H1 (cell line): ENCODE measurements around the gene OR14I1. TPM values are rescaled to one million over a fixed set of nuclear protein-coding genes. Genes with fewer than 3 reads are reported as not detected.

ENCODE experiments used
- CTCF ChIA-PET: fragments of 300-600 bp; sonication (Branson Sonifier 250); formaldehyde crosslinking; loops from one replicate; lab custom pipeline; 2021; ENCODE audit not compliant: partially characterized antibody; lab: Charles Lee
- POLR2A ChIA-PET: fragments of 300-600 bp; sonication (Branson Sonifier 250); formaldehyde crosslinking; loops from one replicate; lab custom pipeline; 2021; ENCODE audit warnings: inconsistent platforms; ENCODE audit not compliant: partially characterized antibody; lab: Charles Lee
- DNase-seq, 2 experiments: peaks; one replicate each; pipeline versions ENCODE4 v3.0.0 to v3.0.0-alpha.2; 2010 to 2022; ENCODE audit warnings: low spot score in 2 of 2, low read depth in 1 of 2, mixed read lengths in 1 of 2
- FAIRE-seq: peaks from 2 replicates; lab custom pipeline; 2011; peaks lifted over from hg19 to GRCh38; lab: Jason Lieb, UNC
- H2AFZ ChIP-seq: 2 replicates; pipeline ENCODE4 v1.8.1; 2012; ENCODE audit warnings: low read length, inconsistent platforms
- H2AK5ac ChIP-seq: 2 replicates; pipeline ENCODE4 v1.6.1; 2013; ENCODE audit warnings: low read depth, low read length
- H2BK120ac ChIP-seq: replicated peaks from 2 replicates; pipeline ENCODE3; 2013; ENCODE audit warnings: low read depth, low read length, inconsistent platforms
- H2BK12ac ChIP-seq: 2 replicates; pipeline ENCODE4 v1.6.1; 2013; ENCODE audit warnings: low read depth, low read length
- H2BK15ac ChIP-seq: 2 replicates; pipeline ENCODE4 v1.6.1; 2013; ENCODE audit warnings: low read length
- H2BK20ac ChIP-seq: 2 replicates; pipeline ENCODE4 v1.6.1; 2013; ENCODE audit warnings: low read length
- H2BK5ac ChIP-seq: 2 replicates; pipeline ENCODE4 v1.6.1; 2013; ENCODE audit warnings: low read depth, low read length
- H3K14ac ChIP-seq: 2 replicates; pipeline ENCODE4 v1.6.1; 2013; ENCODE audit warnings: inconsistent platforms; ENCODE audit not compliant: insufficient read length
- H3K18ac ChIP-seq: 2 replicates; pipeline ENCODE4 v1.6.1; 2013; ENCODE audit warnings: low read length; ENCODE audit errors: extremely low read depth
- H3K23ac ChIP-seq: 2 replicates; pipeline ENCODE4 v1.6.1; 2013; ENCODE audit warnings: inconsistent platforms; ENCODE audit not compliant: insufficient read length
- H3K23me2 ChIP-seq: 2 replicates; pipeline ENCODE4 v1.6.1; 2013; ENCODE audit warnings: low read depth, low read length
- H3K27ac ChIP-seq: 2 replicates; pipeline ENCODE4 v1.6.1; 2011; ENCODE audit warnings: low read depth, low read length, inconsistent platforms
- H3K27me3 ChIP-seq, 4 experiments: replicated peaks in 1 of 4; 1 replicate in 1 of 4; 2 replicates in 3 of 4; pipeline versions ENCODE4 v1.6.1 to v1.8.1; 2011 to 2013; ENCODE audit warnings: low read length in 3 of 4, mild to moderate bottlenecking in 3 of 4, inconsistent platforms in 2 of 4, mixed read lengths in 2 of 4, moderate library complexity in 1 of 4; ENCODE audit not compliant: control insufficient read depth in 3 of 4, insufficient read depth in 3 of 4; ENCODE audit errors: extremely low read depth in 1 of 4
- H3K36me3 ChIP-seq, 4 experiments: 2 replicates each; pipeline versions ENCODE4 v1.6.1 to v1.8.1; 2011 to 2013; ENCODE audit warnings: mild to moderate bottlenecking in 4 of 4, low read length in 3 of 4, moderate library complexity in 2 of 4, control low read depth in 1 of 4, inconsistent platforms in 1 of 4; ENCODE audit not compliant: insufficient read depth in 4 of 4, control insufficient read depth in 2 of 4
- H3K4ac ChIP-seq: replicated peaks from 2 replicates; pipeline ENCODE3; 2013; ENCODE audit warnings: low read length, low read depth, mixed read lengths, inconsistent platforms; ENCODE audit not compliant: insufficient read length
- H3K4me1 ChIP-seq, 4 experiments: replicated peaks in 1 of 4; 1 replicate in 1 of 4; 2 replicates in 3 of 4; pipeline versions ENCODE4 v1.6.1 to v1.8.1; 2011 to 2013; ENCODE audit warnings: low read length in 3 of 4, inconsistent platforms in 2 of 4, mixed read lengths in 1 of 4; ENCODE audit not compliant: insufficient read depth in 4 of 4, control insufficient read depth in 3 of 4
- H3K4me2 ChIP-seq, 2 experiments: 2 replicates each; pipeline versions ENCODE4 v1.6.1 to v1.8.1; 2011 to 2013; ENCODE audit warnings: low read depth in 2 of 2, low read length in 2 of 2, control low read depth in 1 of 2, inconsistent platforms in 1 of 2, mild to moderate bottlenecking in 1 of 2; ENCODE audit not compliant: insufficient read depth in 1 of 2
- H3K4me3 ChIP-seq, 4 experiments: fragments of 200-600, 300-600 bp in 1 of 4; sonication (generic), shearing (Covaris generic), sonication (Bioruptor Twin) in 1 of 4; 2 replicates each; pipeline versions ENCODE4 v1.5.1 to v1.8.1; 2011 to 2016; ENCODE audit warnings: low read length in 4 of 4, low read depth in 3 of 4, control low read depth in 2 of 4, inconsistent platforms in 2 of 4, mild to moderate bottlenecking in 2 of 4, mixed read lengths in 1 of 4, moderate library complexity in 1 of 4; ENCODE audit not compliant: insufficient read depth in 2 of 4; ENCODE audit errors: extremely low read depth in 1 of 4
- H3K56ac ChIP-seq: replicated peaks from 2 replicates; pipeline ENCODE3; 2013; ENCODE audit warnings: low read depth, mild to moderate bottlenecking, mixed read lengths, low read length, inconsistent platforms; ENCODE audit not compliant: insufficient read length
- H3K79me1 ChIP-seq: 2 replicates; pipeline ENCODE4 v1.6.1; 2013; ENCODE audit warnings: low read depth, low read length, control low read depth
- H3K79me2 ChIP-seq, 2 experiments: 2 replicates each; pipeline versions ENCODE4 v1.6.1 to v1.8.1; 2012 to 2013; ENCODE audit warnings: low read length in 2 of 2, mild to moderate bottlenecking in 2 of 2, inconsistent platforms in 1 of 2; ENCODE audit not compliant: insufficient read depth in 2 of 2, control insufficient read depth in 1 of 2
- H3K9ac ChIP-seq, 4 experiments: replicated peaks in 1 of 4; 1 replicate in 1 of 4; 2 replicates in 3 of 4; pipeline versions ENCODE4 v1.6.1 to v1.8.1; 2011 to 2013; ENCODE audit warnings: low read depth in 3 of 4, low read length in 3 of 4, control low read depth in 2 of 4, mild to moderate bottlenecking in 2 of 4, moderate library complexity in 2 of 4, inconsistent platforms in 1 of 4; ENCODE audit errors: extremely low read depth in 1 of 4
- H3K9me3 ChIP-seq, 2 experiments: 2 replicates each; pipeline versions ENCODE4 v1.6.1 to v1.8.1; 2012 to 2013; ENCODE audit warnings: mild to moderate bottlenecking in 2 of 2, moderate library complexity in 2 of 2, control low read depth in 1 of 2, inconsistent platforms in 1 of 2, low read depth in 1 of 2, low read length in 1 of 2, mixed read lengths in 1 of 2; ENCODE audit not compliant: insufficient read depth in 2 of 2
- H4K20me1 ChIP-seq, 2 experiments: replicated peaks in 1 of 2; 2 replicates each; pipeline versions ENCODE3 to v1.8.1; 2011 to 2013; ENCODE audit warnings: inconsistent platforms in 2 of 2, low read length in 2 of 2, mild to moderate bottlenecking in 1 of 2; ENCODE audit not compliant: insufficient read depth in 2 of 2, control insufficient read depth in 1 of 2
- H4K5ac ChIP-seq: 2 replicates; pipeline ENCODE4 v1.6.1; 2013; ENCODE audit warnings: low read length, low read depth, mixed read lengths, inconsistent platforms; ENCODE audit not compliant: insufficient read length
- H4K8ac ChIP-seq: 2 replicates; pipeline ENCODE4 v1.8.0; 2013; ENCODE audit warnings: mild to moderate bottlenecking, moderate library complexity, low read length, inconsistent platforms; ENCODE audit not compliant: insufficient read depth; ENCODE audit errors: extremely low read depth
- H4K91ac ChIP-seq: replicated peaks from 2 replicates; pipeline ENCODE3; 2013; ENCODE audit warnings: low read length, mixed read lengths, inconsistent platforms; ENCODE audit not compliant: insufficient read length
- EP300 ChIP-seq, 2 experiments: IDR thresholded peaks; 1 replicate in 1 of 2; 2 replicates in 1 of 2; pipeline ENCODE4 v1.6.1; 2011 to 2012; ENCODE audit warnings: low read depth in 2 of 2, low read length in 2 of 2, mild to moderate bottlenecking in 2 of 2, borderline replicate concordance in 1 of 2, inconsistent platforms in 1 of 2, moderate library complexity in 1 of 2
- HDAC2 ChIP-seq, 2 experiments: fragments of 300-600 bp in 1 of 2; sonication (generic) in 1 of 2; IDR thresholded peaks; 2 replicates each; pipeline ENCODE4 v1.6.1; 2011 to 2012; ENCODE audit warnings: low read depth in 2 of 2, low read length in 2 of 2, mild to moderate bottlenecking in 2 of 2, moderate library complexity in 2 of 2, borderline replicate concordance in 1 of 2, inconsistent platforms in 1 of 2
- POU5F1 ChIP-seq: IDR thresholded peaks from 2 replicates; pipeline ENCODE4 v1.6.1; 2011; ENCODE audit warnings: low read depth, mild to moderate bottlenecking, low read length, moderate library complexity
- SP2 ChIP-seq: IDR thresholded peaks from 2 replicates; pipeline ENCODE4 v1.6.1; 2012; ENCODE audit warnings: mild to moderate bottlenecking, low read length, inconsistent platforms
- TBP ChIP-seq: IDR thresholded peaks from 2 replicates; pipeline ENCODE4 v1.6.1; 2011; ENCODE audit warnings: low read depth, low read length, improper control_type of control experiment
- WGBS, 2 experiments: shearing (Covaris generic) in 1 of 2; methylation state at CpG; one replicate each; pipeline versions ENCODE4 v1.1.6 to v1.1.7; 2013 to 2015; ENCODE audit warnings: low lambda C conversion rate in 2 of 2, mixed read lengths in 2 of 2, inconsistent platforms in 1 of 2, low coverage in 1 of 2, missing lambda C conversion rate in 1 of 2; ENCODE audit not compliant: insufficient replicate concordance in 2 of 2, insufficient coverage in 1 of 2, insufficient read length in 1 of 2; ENCODE audit errors: extremely low coverage in 1 of 2, missing lambda C conversion rate in 1 of 2; 5-methylcytosine and 5-hydroxymethylcytosine counted together
- polyA plus RNA-seq, 7 experiments: library from polyadenylated mRNA; depleted of rRNA in 3 of 7; stranded (reverse) in 5 of 7; unstranded in 2 of 7; fragments of >200 nt in 5 of 7; fragments of 200-250 nt in 2 of 7; gene quantifications; 1 replicate in 5 of 7; 2 replicates in 1 of 7; 4 replicates in 1 of 7; pipeline versions ENCODE4 v1.2.1 to v1.2.3, GENCODE V29; 2011 to 2013; ENCODE audit warnings: missing spikeins in 2 of 7, mixed read lengths in 2 of 7
- total RNA-seq: library from RNA; stranded (reverse); fragmentation: NEBNext Ultra II Directional; extraction: Animal tissue kit (Norgen Biotek cat#: 25700); gene quantifications from 2 replicates; pipeline ENCODE4 v1.2.1, GENCODE V29; 2021

The OR14I1 gene
- total and polyA plus RNA-seq, 2 of the 8 experiments (the other 6 are each of a cell fraction or from before 2014, with no cell fraction given), result not detected

DNA sequence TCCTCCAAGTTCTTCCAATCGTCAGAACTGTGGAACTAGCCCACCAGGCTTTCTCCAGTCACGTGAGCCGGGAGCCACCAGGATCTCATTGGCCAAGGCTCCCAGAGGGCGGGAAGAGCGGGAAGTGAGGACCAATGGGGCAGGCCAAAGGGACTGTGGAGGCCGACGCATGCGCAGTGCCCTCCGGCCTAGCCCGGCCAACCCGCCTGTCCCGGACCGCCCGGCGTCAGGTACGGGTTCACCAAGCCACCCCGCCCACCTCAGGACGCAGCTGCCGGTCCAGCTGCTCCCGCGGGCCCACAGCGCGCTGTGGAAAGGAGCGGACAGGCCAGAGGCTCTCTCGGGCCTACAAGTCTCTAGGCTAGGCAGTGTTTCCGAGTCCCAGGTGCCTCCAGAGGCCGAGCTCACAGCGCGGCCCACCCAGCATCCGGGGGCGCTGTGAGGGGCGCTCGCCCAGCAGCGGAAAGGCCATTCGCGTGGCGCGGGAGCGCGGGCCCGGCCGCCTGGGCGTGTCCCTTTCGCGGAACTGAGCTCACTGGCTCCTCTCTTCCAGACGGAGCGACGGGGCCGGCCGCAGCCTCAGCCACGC, 10.9 kb downstream of the OR14I1 start:
- H3K4me3 ChIP-seq, result no peak overlapping the region
- no peak overlapping the region for H4K5ac ChIP-seq
- H3K27me3 ChIP-seq, result no peaks in the 10 kb centered on the region
- POLR2A ChIA-PET, result no interaction called here
- no peak overlapping the region for H3K27ac ChIP-seq
- no peak overlapping the region for H3K4me2 ChIP-seq
- no peak overlapping the region for H4K91ac ChIP-seq
- no peaks in the 10 kb centered on the region for H3K79me2 ChIP-seq
- no peak overlapping the region for H2BK120ac ChIP-seq
- peaks cover 65 to 77% of the 10 kb centered on the region in 2 experiments for H3K9me3 ChIP-seq
- WGBS, 2 experiments, result 88% methylated on average over 24 of the region's 51 CpGs; no CpG with 5 or more reads in 1 of the 2 experiments
- no peak overlapping the region for H3K14ac ChIP-seq
- H2BK12ac ChIP-seq, result no peak overlapping the region
- no peaks in the 10 kb centered on the region for H4K20me1 ChIP-seq
- no peak overlapping the region for H3K4ac ChIP-seq
- H3K79me1 ChIP-seq, result no peaks in the 10 kb centered on the region
- DNase-seq (no peak), FAIRE-seq (no peak)
- no peak overlapping the region for H2BK15ac ChIP-seq
- no peak overlapping the region for H2BK5ac ChIP-seq
- no peak overlapping the region for H3K56ac ChIP-seq
- H2AK5ac ChIP-seq, result no peak overlapping the region
- no peak overlapping the region for H3K23ac ChIP-seq
- TF ChIP-seq HDAC2 (IDR thresholded peaks at IDR 0.05; ENCODE audit: borderline replicate concordance in 1 of 2, low read depth in 2 of 2, low read length in 2 of 2) (no peak), SP2 (no peak), EP300 (IDR thresholded peaks at IDR 0.05; ENCODE audit: borderline replicate concordance in 1 of 2, low read depth in 2 of 2, low read length in 2 of 2) (no peak), POU5F1 (no peak), TBP (no peak)
- H2BK20ac ChIP-seq, result no peak overlapping the region
- no peak overlapping the region for H4K8ac ChIP-seq
- H2AFZ ChIP-seq, result no peak overlapping the region
- no peak overlapping the region for H3K18ac ChIP-seq
- CTCF ChIA-PET, result no interaction called here
- H3K4me1 ChIP-seq, result no peaks in the 10 kb centered on the region
- H3K9ac ChIP-seq, result no peak overlapping the region
- H3K23me2 ChIP-seq, result no peaks in the 10 kb centered on the region
- no peaks in the 10 kb centered on the region; a peak in 1 of 8 replicates for H3K36me3 ChIP-seq
